ES-I3 (cell line): ENCODE measurements around the gene GPR35.

ENCODE experiments used
- H3K36me3 ChIP-seq: 2 replicates; pipeline ENCODE4 v1.6.1; 2013; ENCODE audit warnings: mild to moderate bottlenecking, low read length, control low read depth, moderate library complexity; ENCODE audit not compliant: insufficient read depth
- H3K4me1 ChIP-seq: 2 replicates; pipeline ENCODE4 v1.6.1; 2013; ENCODE audit warnings: mild to moderate bottlenecking, control low read depth, low read length; ENCODE audit not compliant: insufficient read depth
- H3K9ac ChIP-seq: 2 replicates; pipeline ENCODE4 v1.6.1; 2013; ENCODE audit warnings: low read depth, mild to moderate bottlenecking, low read length, moderate library complexity
- H3K9me3 ChIP-seq: 2 replicates; pipeline ENCODE4 v1.6.1; 2013; ENCODE audit warnings: mild to moderate bottlenecking, low read length, moderate library complexity; ENCODE audit not compliant: control insufficient read depth, insufficient read depth

Gene GPR35

GRCh38 chr2:240642061-240642805, 17.0 kb downstream of the GPR35 start:
- Histone ChIP-seq H3K9ac (no peak overlapping the region), H3K9me3 (no peaks in the 10 kb centered on the region), H3K36me3 (no peaks in the 10 kb centered on the region), H3K4me1 (no peaks in the 10 kb centered on the region)

- Histone ChIP-seq H3K9ac (no peak overlapping the region), H3K4me1 (no peaks in the 10 kb centered on the region), H3K9me3 (no peaks in the 10 kb centered on the region), H3K36me3 (no peaks in the 10 kb centered on the region)
These were observed 17.5 kb downstream of the GPR35 start for GRCh38 chr2:240642806-240643092.

- Histone ChIP-seq H3K9me3 (no peaks in the 10 kb centered on the region), H3K9ac (no peak overlapping the region), H3K4me1 (no peaks in the 10 kb centered on the region), H3K36me3 (no peaks in the 10 kb centered on the region)
These were observed 18.0 kb downstream of the GPR35 start for GRCh38 chr2:240643093-240643810.

GRCh38 chr2:240643811-240644150, 18.5 kb downstream of the GPR35 start:
- Histone ChIP-seq H3K9ac (no peak overlapping the region), H3K36me3 (no peaks in the 10 kb centered on the region), H3K9me3 (no peaks in the 10 kb centered on the region), H3K4me1 (no peaks in the 10 kb centered on the region)

GRCh38 chr2:240644171-240644651, 18.9 kb downstream of the GPR35 start:
- Histone ChIP-seq H3K4me1 (no peaks in the 10 kb centered on the region), H3K9me3 (no peaks in the 10 kb centered on the region), H3K36me3 (no peaks in the 10 kb centered on the region), H3K9ac (no peak overlapping the region)

- Histone ChIP-seq H3K4me1 (no peaks in the 10 kb centered on the region), H3K9me3 (no peaks in the 10 kb centered on the region), H3K9ac (no peak overlapping the region), H3K36me3 (no peaks in the 10 kb centered on the region)
These were observed 19.6 kb downstream of the GPR35 start for GRCh38 chr2:240644859-240645301.

GRCh38 chr2:240645346-240645745, 20.1 kb downstream of the GPR35 start:
- H3K9me3 ChIP-seq, result no peaks in the 10 kb centered on the region
- H3K9ac ChIP-seq, result no peak overlapping the region
- no peaks in the 10 kb centered on the region for H3K4me1 ChIP-seq
- no peaks in the 10 kb centered on the region for H3K36me3 ChIP-seq

- no peaks in the 10 kb centered on the region for H3K36me3 ChIP-seq
- no peak overlapping the region for H3K9ac ChIP-seq
- H3K9me3 ChIP-seq, result no peaks in the 10 kb centered on the region
- H3K4me1 ChIP-seq, result no peaks in the 10 kb centered on the region
These were observed 20.5 kb downstream of the GPR35 start for GRCh38 chr2:240645801-240646175.

GRCh38 chr2:240646176-240646899, 21.1 kb downstream of the GPR35 start:
- no peaks in the 10 kb centered on the region for H3K9me3 ChIP-seq
- no peak overlapping the region for H3K9ac ChIP-seq
- H3K4me1 ChIP-seq, result no peaks in the 10 kb centered on the region
- no peaks in the 10 kb centered on the region for H3K36me3 ChIP-seq

- H3K9ac ChIP-seq, result no peak overlapping the region
- no peaks in the 10 kb centered on the region for H3K36me3 ChIP-seq
- H3K9me3 ChIP-seq, result no peaks in the 10 kb centered on the region
- no peaks in the 10 kb centered on the region for H3K4me1 ChIP-seq
These were observed 21.7 kb downstream of the GPR35 start for GRCh38 chr2:240646900-240647502.

GRCh38 chr2:240647503-240648154, 22.3 kb downstream of the GPR35 start:
- no peak overlapping the region for H3K9ac ChIP-seq
- H3K4me1 ChIP-seq, result no peaks in the 10 kb centered on the region
- no peaks in the 10 kb centered on the region for H3K9me3 ChIP-seq
- no peaks in the 10 kb centered on the region for H3K36me3 ChIP-seq

GRCh38 chr2:240648155-240648649, 22.9 kb downstream of the GPR35 start:
- H3K9ac ChIP-seq, result no peak overlapping the region
- no peaks in the 10 kb centered on the region for H3K9me3 ChIP-seq
- H3K4me1 ChIP-seq, result no peaks in the 10 kb centered on the region
- H3K36me3 ChIP-seq, result no peaks in the 10 kb centered on the region

- no peaks in the 10 kb centered on the region for H3K9me3 ChIP-seq
- H3K4me1 ChIP-seq, result no peaks in the 10 kb centered on the region
- H3K36me3 ChIP-seq, result no peaks in the 10 kb centered on the region
- no peak overlapping the region for H3K9ac ChIP-seq
These were observed 23.5 kb downstream of the GPR35 start for GRCh38 chr2:240648650-240649275.

GRCh38 chr2:240649331-240649730, 24.1 kb downstream of the GPR35 start:
- Histone ChIP-seq H3K9me3 (no peaks in the 10 kb centered on the region), H3K9ac (no peak overlapping the region)

More at GRCh38 chr2:240649331-240649730, 24.1 kb downstream of the GPR35 start:
- Histone ChIP-seq H3K36me3 (no peaks in the 10 kb centered on the region), H3K4me1 (no peaks in the 10 kb centered on the region)
